ENCODE measurements around the gene KCTD1.

GRCh38 chr18:26436176-26437051 lies 111.9 kb downstream of the KCTD1 start:
- TF ChIP-seq, protein P1, sequence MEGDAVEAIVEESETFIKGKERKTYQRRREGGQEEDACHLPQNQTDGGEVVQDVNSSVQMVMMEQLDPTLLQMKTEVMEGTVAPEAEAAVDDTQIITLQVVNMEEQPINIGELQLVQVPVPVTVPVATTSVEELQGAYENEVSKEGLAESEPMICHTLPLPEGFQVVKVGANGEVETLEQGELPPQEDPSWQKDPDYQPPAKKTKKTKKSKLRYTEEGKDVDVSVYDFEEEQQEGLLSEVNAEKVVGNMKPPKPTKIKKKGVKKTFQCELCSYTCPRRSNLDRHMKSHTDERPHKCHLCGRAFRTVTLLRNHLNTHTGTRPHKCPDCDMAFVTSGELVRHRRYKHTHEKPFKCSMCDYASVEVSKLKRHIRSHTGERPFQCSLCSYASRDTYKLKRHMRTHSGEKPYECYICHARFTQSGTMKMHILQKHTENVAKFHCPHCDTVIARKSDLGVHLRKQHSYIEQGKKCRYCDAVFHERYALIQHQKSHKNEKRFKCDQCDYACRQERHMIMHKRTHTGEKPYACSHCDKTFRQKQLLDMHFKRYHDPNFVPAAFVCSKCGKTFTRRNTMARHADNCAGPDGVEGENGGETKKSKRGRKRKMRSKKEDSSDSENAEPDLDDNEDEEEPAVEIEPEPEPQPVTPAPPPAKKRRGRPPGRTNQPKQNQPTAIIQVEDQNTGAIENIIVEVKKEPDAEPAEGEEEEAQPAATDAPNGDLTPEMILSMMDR (IDR thresholded peaks at IDR 0.05; ENCODE audit: poor library complexity, severe bottlenecking) = no peak
- no peak for TF ChIP-seq EP300 (conservative IDR thresholded peaks at IDR 0.05; ENCODE audit: poor library complexity, severe bottlenecking)
- TF ChIP-seq TAF1 (IDR thresholded peaks at IDR 0.05; ENCODE audit: low read depth) = no peak
- no peak for TF ChIP-seq RAD21 (conservative IDR thresholded peaks at IDR 0.05)
- TF ChIP-seq MXI1 (conservative IDR thresholded peaks at IDR 0.05; ENCODE audit: poor library complexity, severe bottlenecking) = no peak
- no peak for TF ChIP-seq REST (IDR thresholded peaks at IDR 0.05; ENCODE audit: borderline replicate concordance)
- no peak for TF ChIP-seq EZH2 (IDR thresholded peaks at IDR 0.05; ENCODE audit: borderline replicate concordance, insufficient read depth, low read length, poor library complexity, severe bottlenecking)
